H1 (cell line): ENCODE data around the gene CCNL2. TPM values are rescaled to one million over a fixed set of nuclear protein-coding genes. Genes with fewer than 3 reads are reported as not detected.

Source experiments
- CTCF ChIA-PET: fragments of 300-600 bp; sonication (Branson Sonifier 250); formaldehyde crosslinking; loops from one replicate; lab custom pipeline; 2021; ENCODE audit not compliant: partially characterized antibody; lab: Charles Lee
- POLR2A ChIA-PET: fragments of 300-600 bp; sonication (Branson Sonifier 250); formaldehyde crosslinking; loops from one replicate; lab custom pipeline; 2021; ENCODE audit warnings: inconsistent platforms; ENCODE audit not compliant: partially characterized antibody; lab: Charles Lee
- DNase-seq, 2 experiments: peaks; one replicate each; pipeline versions ENCODE4 v3.0.0 to v3.0.0-alpha.2; 2010 to 2022; ENCODE audit warnings: low spot score in 2 of 2, low read depth in 1 of 2, mixed read lengths in 1 of 2
- FAIRE-seq: peaks from 2 replicates; lab custom pipeline; 2011; peaks lifted over from hg19 to GRCh38; lab: Jason Lieb, UNC
- H2AFZ ChIP-seq: 2 replicates; pipeline ENCODE4 v1.8.1; 2012; ENCODE audit warnings: low read length, inconsistent platforms
- H2AK5ac ChIP-seq: 2 replicates; pipeline ENCODE4 v1.6.1; 2013; ENCODE audit warnings: low read depth, low read length
- H2BK120ac ChIP-seq: replicated peaks from 2 replicates; pipeline ENCODE3; 2013; ENCODE audit warnings: low read depth, low read length, inconsistent platforms
- H2BK12ac ChIP-seq: 2 replicates; pipeline ENCODE4 v1.6.1; 2013; ENCODE audit warnings: low read depth, low read length
- H2BK15ac ChIP-seq: 2 replicates; pipeline ENCODE4 v1.6.1; 2013; ENCODE audit warnings: low read length
- H2BK20ac ChIP-seq: 2 replicates; pipeline ENCODE4 v1.6.1; 2013; ENCODE audit warnings: low read length
- H2BK5ac ChIP-seq: 2 replicates; pipeline ENCODE4 v1.6.1; 2013; ENCODE audit warnings: low read depth, low read length
- H3K14ac ChIP-seq: 2 replicates; pipeline ENCODE4 v1.6.1; 2013; ENCODE audit warnings: inconsistent platforms; ENCODE audit not compliant: insufficient read length
- H3K18ac ChIP-seq: 2 replicates; pipeline ENCODE4 v1.6.1; 2013; ENCODE audit warnings: low read length; ENCODE audit errors: extremely low read depth
- H3K23ac ChIP-seq: 2 replicates; pipeline ENCODE4 v1.6.1; 2013; ENCODE audit warnings: inconsistent platforms; ENCODE audit not compliant: insufficient read length
- H3K23me2 ChIP-seq: 2 replicates; pipeline ENCODE4 v1.6.1; 2013; ENCODE audit warnings: low read depth, low read length
- H3K27ac ChIP-seq: 2 replicates; pipeline ENCODE4 v1.6.1; 2011; ENCODE audit warnings: low read depth, low read length, inconsistent platforms
- H3K27me3 ChIP-seq, 4 experiments: replicated peaks in 1 of 4; 1 replicate in 1 of 4; 2 replicates in 3 of 4; pipeline versions ENCODE4 v1.6.1 to v1.8.1; 2011 to 2013; ENCODE audit warnings: low read length in 3 of 4, mild to moderate bottlenecking in 3 of 4, inconsistent platforms in 2 of 4, mixed read lengths in 2 of 4, moderate library complexity in 1 of 4; ENCODE audit not compliant: control insufficient read depth in 3 of 4, insufficient read depth in 3 of 4; ENCODE audit errors: extremely low read depth in 1 of 4
- H3K36me3 ChIP-seq, 4 experiments: 2 replicates each; pipeline versions ENCODE4 v1.6.1 to v1.8.1; 2011 to 2013; ENCODE audit warnings: mild to moderate bottlenecking in 4 of 4, low read length in 3 of 4, moderate library complexity in 2 of 4, control low read depth in 1 of 4, inconsistent platforms in 1 of 4; ENCODE audit not compliant: insufficient read depth in 4 of 4, control insufficient read depth in 2 of 4
- H3K4ac ChIP-seq: replicated peaks from 2 replicates; pipeline ENCODE3; 2013; ENCODE audit warnings: low read length, low read depth, mixed read lengths, inconsistent platforms; ENCODE audit not compliant: insufficient read length
- H3K4me1 ChIP-seq, 4 experiments: replicated peaks in 1 of 4; 1 replicate in 1 of 4; 2 replicates in 3 of 4; pipeline versions ENCODE4 v1.6.1 to v1.8.1; 2011 to 2013; ENCODE audit warnings: low read length in 3 of 4, inconsistent platforms in 2 of 4, mixed read lengths in 1 of 4; ENCODE audit not compliant: insufficient read depth in 4 of 4, control insufficient read depth in 3 of 4
- H3K4me2 ChIP-seq, 2 experiments: 2 replicates each; pipeline versions ENCODE4 v1.6.1 to v1.8.1; 2011 to 2013; ENCODE audit warnings: low read depth in 2 of 2, low read length in 2 of 2, control low read depth in 1 of 2, inconsistent platforms in 1 of 2, mild to moderate bottlenecking in 1 of 2; ENCODE audit not compliant: insufficient read depth in 1 of 2
- H3K4me3 ChIP-seq, 4 experiments: fragments of 200-600, 300-600 bp in 1 of 4; sonication (generic), shearing (Covaris generic), sonication (Bioruptor Twin) in 1 of 4; 2 replicates each; pipeline versions ENCODE4 v1.5.1 to v1.8.1; 2011 to 2016; ENCODE audit warnings: low read length in 4 of 4, low read depth in 3 of 4, control low read depth in 2 of 4, inconsistent platforms in 2 of 4, mild to moderate bottlenecking in 2 of 4, mixed read lengths in 1 of 4, moderate library complexity in 1 of 4; ENCODE audit not compliant: insufficient read depth in 2 of 4; ENCODE audit errors: extremely low read depth in 1 of 4
- H3K56ac ChIP-seq: replicated peaks from 2 replicates; pipeline ENCODE3; 2013; ENCODE audit warnings: low read depth, mild to moderate bottlenecking, mixed read lengths, low read length, inconsistent platforms; ENCODE audit not compliant: insufficient read length
- H3K79me1 ChIP-seq: 2 replicates; pipeline ENCODE4 v1.6.1; 2013; ENCODE audit warnings: low read depth, low read length, control low read depth
- H3K79me2 ChIP-seq, 2 experiments: 2 replicates each; pipeline versions ENCODE4 v1.6.1 to v1.8.1; 2012 to 2013; ENCODE audit warnings: low read length in 2 of 2, mild to moderate bottlenecking in 2 of 2, inconsistent platforms in 1 of 2; ENCODE audit not compliant: insufficient read depth in 2 of 2, control insufficient read depth in 1 of 2
- H3K9ac ChIP-seq, 4 experiments: replicated peaks in 1 of 4; 1 replicate in 1 of 4; 2 replicates in 3 of 4; pipeline versions ENCODE4 v1.6.1 to v1.8.1; 2011 to 2013; ENCODE audit warnings: low read depth in 3 of 4, low read length in 3 of 4, control low read depth in 2 of 4, mild to moderate bottlenecking in 2 of 4, moderate library complexity in 2 of 4, inconsistent platforms in 1 of 4; ENCODE audit errors: extremely low read depth in 1 of 4
- H3K9me3 ChIP-seq, 2 experiments: 2 replicates each; pipeline versions ENCODE4 v1.6.1 to v1.8.1; 2012 to 2013; ENCODE audit warnings: mild to moderate bottlenecking in 2 of 2, moderate library complexity in 2 of 2, control low read depth in 1 of 2, inconsistent platforms in 1 of 2, low read depth in 1 of 2, low read length in 1 of 2, mixed read lengths in 1 of 2; ENCODE audit not compliant: insufficient read depth in 2 of 2
- H4K20me1 ChIP-seq, 2 experiments: replicated peaks in 1 of 2; 2 replicates each; pipeline versions ENCODE3 to v1.8.1; 2011 to 2013; ENCODE audit warnings: inconsistent platforms in 2 of 2, low read length in 2 of 2, mild to moderate bottlenecking in 1 of 2; ENCODE audit not compliant: insufficient read depth in 2 of 2, control insufficient read depth in 1 of 2
- H4K5ac ChIP-seq: 2 replicates; pipeline ENCODE4 v1.6.1; 2013; ENCODE audit warnings: low read length, low read depth, mixed read lengths, inconsistent platforms; ENCODE audit not compliant: insufficient read length
- H4K8ac ChIP-seq: 2 replicates; pipeline ENCODE4 v1.8.0; 2013; ENCODE audit warnings: mild to moderate bottlenecking, moderate library complexity, low read length, inconsistent platforms; ENCODE audit not compliant: insufficient read depth; ENCODE audit errors: extremely low read depth
- H4K91ac ChIP-seq: replicated peaks from 2 replicates; pipeline ENCODE3; 2013; ENCODE audit warnings: low read length, mixed read lengths, inconsistent platforms; ENCODE audit not compliant: insufficient read length
- EGR1 ChIP-seq: IDR thresholded peaks from 2 replicates; pipeline ENCODE4 v1.6.1; 2011; ENCODE audit warnings: low read depth, low read length, borderline replicate concordance
- EP300 ChIP-seq, 2 experiments: IDR thresholded peaks; 1 replicate in 1 of 2; 2 replicates in 1 of 2; pipeline ENCODE4 v1.6.1; 2011 to 2012; ENCODE audit warnings: low read depth in 2 of 2, low read length in 2 of 2, mild to moderate bottlenecking in 2 of 2, borderline replicate concordance in 1 of 2, inconsistent platforms in 1 of 2, moderate library complexity in 1 of 2
- FOSL1 ChIP-seq: IDR thresholded peaks from 2 replicates; pipeline ENCODE4 v1.6.1; 2011; ENCODE audit warnings: mild to moderate bottlenecking, low read depth, low read length, moderate library complexity; ENCODE audit not compliant: insufficient read depth
- JUN ChIP-seq: IDR thresholded peaks from 2 replicates; pipeline ENCODE4 v1.6.1; 2011; ENCODE audit warnings: low read depth, mild to moderate bottlenecking, improper control_type of control experiment, low read length
- RFX5 ChIP-seq: IDR thresholded peaks from 2 replicates; pipeline ENCODE4 v1.6.1; 2011; ENCODE audit warnings: low read depth, low read length, improper control_type of control experiment, borderline replicate concordance
- RXRA ChIP-seq: IDR thresholded peaks from 2 replicates; pipeline ENCODE4 v1.6.1; 2011; ENCODE audit warnings: low read depth, mild to moderate bottlenecking, low read length, moderate library complexity; ENCODE audit not compliant: insufficient read depth
- SP2 ChIP-seq: IDR thresholded peaks from 2 replicates; pipeline ENCODE4 v1.6.1; 2012; ENCODE audit warnings: mild to moderate bottlenecking, low read length, inconsistent platforms
- WGBS, 2 experiments: shearing (Covaris generic) in 1 of 2; methylation state at CpG; one replicate each; pipeline versions ENCODE4 v1.1.6 to v1.1.7; 2013 to 2015; ENCODE audit warnings: low lambda C conversion rate in 2 of 2, mixed read lengths in 2 of 2, inconsistent platforms in 1 of 2, low coverage in 1 of 2, missing lambda C conversion rate in 1 of 2; ENCODE audit not compliant: insufficient replicate concordance in 2 of 2, insufficient coverage in 1 of 2, insufficient read length in 1 of 2; ENCODE audit errors: extremely low coverage in 1 of 2, missing lambda C conversion rate in 1 of 2; 5-methylcytosine and 5-hydroxymethylcytosine counted together
- polyA plus RNA-seq, 7 experiments: library from polyadenylated mRNA; depleted of rRNA in 3 of 7; stranded (reverse) in 5 of 7; unstranded in 2 of 7; fragments of >200 nt in 5 of 7; fragments of 200-250 nt in 2 of 7; gene quantifications; 1 replicate in 5 of 7; 2 replicates in 1 of 7; 4 replicates in 1 of 7; pipeline versions ENCODE4 v1.2.1 to v1.2.3, GENCODE V29; 2011 to 2013; ENCODE audit warnings: missing spikeins in 2 of 7, mixed read lengths in 2 of 7
- total RNA-seq: library from RNA; stranded (reverse); fragmentation: NEBNext Ultra II Directional; extraction: Animal tissue kit (Norgen Biotek cat#: 25700); gene quantifications from 2 replicates; pipeline ENCODE4 v1.2.1, GENCODE V29; 2021
- TF ChIP-seq, protein P1 (sequence below): IDR thresholded peaks from 2 replicates; pipeline ENCODE4 v1.6.1; 2012; ENCODE audit warnings: inconsistent platforms

CCNL2 gene
- total and polyA plus RNA-seq, 2 of the 8 experiments (the other 6 are each of a cell fraction or from before 2014, with no cell fraction given): 79.8 to 120 TPM

DNA sequence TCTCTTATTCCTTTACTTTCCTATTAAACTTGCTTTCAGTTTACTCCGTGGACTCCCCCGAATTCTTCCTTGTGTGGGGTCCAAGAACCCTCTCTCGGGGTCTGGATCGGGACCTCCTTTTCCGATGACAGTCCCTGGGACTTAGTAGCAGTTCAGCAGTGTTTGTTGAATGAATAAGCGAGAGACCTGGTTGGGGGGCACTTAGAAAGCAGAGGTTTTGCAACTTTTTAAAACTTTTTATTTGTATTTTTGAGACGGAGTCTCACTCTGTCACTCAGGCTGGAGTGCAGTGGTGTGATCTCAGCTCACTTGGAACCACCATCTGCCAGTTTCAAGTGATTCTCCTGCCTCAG, 24.1 kb upstream of the CCNL2 start:
- Histone ChIP-seq H2AFZ (no peak overlapping the region), H3K79me1 (no peaks in the 10 kb centered on the region), H2BK20ac (no peak overlapping the region), H3K27me3 (no peaks in the 10 kb centered on the region; a peak in 2 of 7 replicates), H3K14ac (no peak overlapping the region), H3K4me2 (no peak overlapping the region), H3K56ac (no peak overlapping the region), H2BK5ac (no peak overlapping the region), H2BK12ac (no peak overlapping the region), H3K4ac (no peak overlapping the region), H2BK120ac (no peak overlapping the region), H3K18ac (no peak overlapping the region), H3K27ac (no peak overlapping the region), H3K4me1 (peaks cover 0 to 41% (median 33%) of the 10 kb centered on the region in 4 experiments; a peak in 6 of 7 replicates), H3K9ac (no peak overlapping the region), H3K79me2 (no peaks in the 10 kb centered on the region), H2BK15ac (no peak overlapping the region), H4K91ac (no peak overlapping the region), H4K8ac (no peak overlapping the region), H3K36me3 (no peaks in the 10 kb centered on the region; a peak in 1 of 8 replicates), H3K4me3 (no peak overlapping the region), H2AK5ac (no peak overlapping the region), H4K20me1 (no peaks in the 10 kb centered on the region), H3K23ac (no peak overlapping the region), H3K23me2 (peaks cover 12% of the 10 kb centered on the region; the same call in 1 of the 2 replicates), H3K9me3 (peaks cover 0 to 2% of the 10 kb centered on the region in 2 experiments; a peak in 1 of 4 replicates), H4K5ac (no peak overlapping the region)
- CTCF ChIA-PET: interaction anchor here (1.1 to 2.9 kb wide), 5 partner anchors 10 to 82 kb away, joined by 3 to 12 read pairs (median 4); partner anchors contain the start of gene MRPL20
- POLR2A ChIA-PET: interaction anchor here (6.9 to 22.9 kb wide), 2 partner anchors 10 to 23 kb away, joined by 56 to 515 read pairs; partner anchors contain the start of genes CCNL2, MRPL20 and VWA1
- TF ChIP-seq, protein P1, sequence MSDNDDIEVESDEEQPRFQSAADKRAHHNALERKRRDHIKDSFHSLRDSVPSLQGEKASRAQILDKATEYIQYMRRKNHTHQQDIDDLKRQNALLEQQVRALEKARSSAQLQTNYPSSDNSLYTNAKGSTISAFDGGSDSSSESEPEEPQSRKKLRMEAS: no peak
- TF ChIP-seq EGR1 (no peak), RFX5 (no peak), EP300 (IDR thresholded peaks at IDR 0.05; ENCODE audit: borderline replicate concordance in 1 of 2, low read depth in 2 of 2, low read length in 2 of 2) (no peak), JUN (no peak), FOSL1 (no peak), SP2 (no peak), RXRA (no peak)
- DNase-seq (peak in 1 of 2 experiments; percentile 45), FAIRE-seq (no peak)
- WGBS, 2 experiments: 95% methylated on average over 7 of the region's 7 CpGs; no CpG with 5 or more reads in 1 of the 2 experiments
